K562 (cell line): ENCODE results near the gene ACTL8. TPM values are rescaled to one million over a fixed set of nuclear protein-coding genes. Genes with fewer than 3 reads are reported as not detected.

Experiments
- ATAC-seq: fragments of 200-7000 bp; cut with Tn5 transposase; 3 replicates; pipeline ENCODE4 v1.9.1; 2020; ENCODE audit warnings: moderate library complexity
- BruUV-seq: library from RNA; stranded (reverse); fragments of 400-500 nt; replicated peaks from 2 replicates; lab custom pipeline; 2021; lab: Mats Ljungman, UMichigan
- CTCF ChIA-PET: fragments of 300-600 bp; formaldehyde crosslinking; extraction: SDS; loops from one replicate; lab custom pipeline; 2021; ENCODE audit warnings: low intra/inter-chr PET ratio; lab: Yijun Ruan, JAX
- POLR2A ChIA-PET: fragments of 300-600, 350-650 bp; sonication (Branson Sonifier 250); formaldehyde crosslinking; extraction: SDS; loops from one replicate; lab custom pipeline; 2021; ENCODE audit warnings: antibody characterized with exemption, inconsistent platforms; lab: Yijun Ruan, JAX
- DNase-seq, 4 experiments: peaks; one replicate each; pipeline versions ENCODE4 v3.0.0 to v3.0.0-alpha.2; 2011 to 2018; ENCODE audit warnings: low spot score in 3 of 4, mixed read lengths in 3 of 4; ENCODE audit errors: extremely low read depth in 1 of 4
- FAIRE-seq: peaks from 2 replicates; lab custom pipeline; 2011; peaks lifted over from hg19 to GRCh38; lab: Jason Lieb, UNC
- H2AFZ ChIP-seq: 2 replicates; pipeline ENCODE4 v1.6.0; 2011; ENCODE audit warnings: low read depth, low read length, control low read depth, inconsistent platforms
- H3K27ac ChIP-seq: fragments of 200-600 bp; 3 replicates; pipeline ENCODE4 v1.8.0; 2011; ENCODE audit warnings: low read depth, mild to moderate bottlenecking, control low read depth, inconsistent platforms, low read length, moderate library complexity, mixed read lengths; ENCODE audit errors: extremely low read depth
- H3K27me3 ChIP-seq, 2 experiments: fragments of 300-600 bp in 1 of 2; 2 replicates in 1 of 2; 3 replicates in 1 of 2; pipeline versions ENCODE4 v1.6.0 to v1.8.0; 2011; ENCODE audit warnings: inconsistent platforms in 2 of 2, low read length in 2 of 2, mild to moderate bottlenecking in 1 of 2, mixed read lengths in 1 of 2, moderate library complexity in 1 of 2; ENCODE audit not compliant: control insufficient read depth in 2 of 2, insufficient read depth in 2 of 2
- H3K36me3 ChIP-seq: fragments of 300-600 bp; 3 replicates; pipeline ENCODE4 v1.8.0; 2011; ENCODE audit warnings: mild to moderate bottlenecking, low read length, inconsistent platforms; ENCODE audit not compliant: control insufficient read depth, insufficient read depth
- H3K4me1 ChIP-seq, 2 experiments: fragments of 200-600 bp in 1 of 2; replicated peaks in 1 of 2; 2 replicates in 1 of 2; 3 replicates in 1 of 2; pipeline versions ENCODE4 v1.5.1 to v1.8.0; 2011; ENCODE audit warnings: inconsistent platforms in 2 of 2, low read length in 2 of 2, mild to moderate bottlenecking in 1 of 2, mixed read lengths in 1 of 2, moderate library complexity in 1 of 2; ENCODE audit not compliant: control insufficient read depth in 2 of 2, insufficient read depth in 2 of 2
- H3K4me2 ChIP-seq: 2 replicates; pipeline ENCODE4 v1.6.1; 2011; ENCODE audit warnings: low read length, control low read depth, inconsistent platforms, mixed read lengths; ENCODE audit not compliant: insufficient read depth
- H3K4me3 ChIP-seq: fragments of 200-600 bp; sonication (generic), shearing (Covaris generic); 2 replicates; pipeline ENCODE4 v1.5.1; 2016; ENCODE audit warnings: control low read depth, inconsistent platforms
- H3K79me2 ChIP-seq: fragments of 200-600 bp; 3 replicates; pipeline ENCODE4 v1.8.0; 2011; ENCODE audit warnings: low read length, inconsistent platforms; ENCODE audit not compliant: control insufficient read depth, insufficient read depth
- H3K9ac ChIP-seq, 2 experiments: 2 replicates each; pipeline versions ENCODE4 v1.6.0 to v1.6.1; 2011; ENCODE audit warnings: low read depth in 2 of 2, low read length in 2 of 2, control low read depth in 1 of 2, inconsistent platforms in 1 of 2, mild to moderate bottlenecking in 1 of 2, mixed read lengths in 1 of 2; ENCODE audit not compliant: insufficient read depth in 1 of 2
- H3K9me1 ChIP-seq: one replicate; pipeline ENCODE4 v1.6.0; 2011; ENCODE audit warnings: inconsistent platforms, mild to moderate bottlenecking, low read length, moderate library complexity; ENCODE audit not compliant: control insufficient read depth, insufficient read depth
- H3K9me3 ChIP-seq: replicated peaks from 2 replicates; pipeline ENCODE4 v1.5.1; 2011; ENCODE audit warnings: low read depth, low read length, inconsistent platforms; ENCODE audit not compliant: control insufficient read depth, insufficient read depth
- H4K20me1 ChIP-seq: replicated peaks from 2 replicates; pipeline ENCODE4 v1.6.1; 2011; ENCODE audit warnings: low read length, inconsistent platforms, mixed read lengths; ENCODE audit not compliant: control insufficient read depth, insufficient read depth
- BDP1 ChIP-seq: IDR thresholded peaks from 3 replicates; pipeline ENCODE4 v1.6.1; 2011; ENCODE audit not compliant: insufficient read length, insufficient read depth
- CCNT2 ChIP-seq: IDR thresholded peaks from 2 replicates; pipeline ENCODE4 v1.6.1; 2011; ENCODE audit warnings: borderline replicate concordance, low read depth, mild to moderate bottlenecking, moderate library complexity, mixed read lengths, low read length; ENCODE audit not compliant: insufficient read length; ENCODE audit errors: extremely low read depth
- MAFK ChIP-seq: IDR thresholded peaks from 2 replicates; pipeline ENCODE4 v1.6.1; 2011; ENCODE audit warnings: low read length, improper control_type of control experiment
- NFYB ChIP-seq: IDR thresholded peaks from 2 replicates; pipeline ENCODE4 v1.6.1; 2011; ENCODE audit warnings: mild to moderate bottlenecking, moderate library complexity; ENCODE audit not compliant: insufficient read length; ENCODE audit errors: extremely low read depth
- PHB2 ChIP-seq: fragments of 450-650 bp; IDR thresholded peaks from 2 replicates; pipeline ENCODE4 v1.6.1; 2017; ENCODE audit warnings: low read depth
- SMARCE1 ChIP-seq: fragments of 450-650 bp; IDR thresholded peaks from 2 replicates; pipeline ENCODE4 v1.7.1; 2016; ENCODE audit warnings: mild to moderate bottlenecking
- TEAD1 ChIP-seq, 2 experiments: fragments of 450-650 bp in 1 of 2; sonication (generic) in 1 of 2; formaldehyde crosslinking; IDR thresholded peaks; 2 replicates each; pipeline versions ENCODE4 v1.4.0 to v1.8.0; 2020 to 2022; ENCODE audit warnings: mild to moderate bottlenecking in 2 of 2, missing genetic modification reagents in 1 of 2
- YY1 ChIP-seq, 3 experiments: IDR thresholded peaks; 2 replicates each; pipeline ENCODE4 v1.6.1; 2011; ENCODE audit warnings: low read length in 2 of 3, mild to moderate bottlenecking in 2 of 3, moderate library complexity in 2 of 3, borderline replicate concordance in 1 of 3, control low read depth in 1 of 3, low read depth in 1 of 3; ENCODE audit not compliant: insufficient read depth in 3 of 3, insufficient replicate concordance in 2 of 3, control insufficient read depth in 1 of 3, insufficient read length in 1 of 3; ENCODE audit errors: extremely low read depth in 1 of 3
- ZNF707 ChIP-seq: fragments of 250-450 bp; sonication (Bioruptor Pico); conservative IDR thresholded peaks from 2 replicates; pipeline ENCODE4 v1.8.0; 2022; ENCODE audit warnings: inconsistent platforms, mild to moderate bottlenecking, moderate library complexity
- WGBS: fragments of 100-300 bp; shearing (Covaris generic); methylation state at CpG from one replicate; pipeline ENCODE4 v1.1.6; 2016; ENCODE audit warnings: low coverage, mixed read lengths; ENCODE audit not compliant: insufficient coverage; ENCODE audit errors: missing lambda C conversion rate; 5-methylcytosine and 5-hydroxymethylcytosine counted together
- in situ Hi-C: fragments of 300-500 bp; cut with MboI; formaldehyde crosslinking; loops from 4 replicates; pipeline ENCODE4 v1.15.0; 2018; ENCODE audit warnings: inconsistent platforms, mixed read lengths
- intact Hi-C: fragments of 100-400 bp; cut with micrococcal nuclease; formaldehyde crosslinking; loops from 2 replicates; pipeline ENCODE4 v1.14.2; 2022
- polyA plus RNA-seq, 8 experiments: library from polyadenylated mRNA; depleted of rRNA in 4 of 8; stranded (reverse) in 5 of 8; unstranded in 3 of 8; fragments of >200 nt; fragmentation: Nextera tagmentation in 2 of 8; fragmentation: Illumina TruSeq in 1 of 8; extraction: Ambion mirVana in 2 of 8; extraction: Trizol in 1 of 8; gene quantifications; 2 replicates each; pipeline versions ENCODE4 v1.2.1 to v1.2.3, GENCODE V29; 2011 to 2014; ENCODE audit warnings: inconsistent platforms in 1 of 8, missing spikeins in 1 of 8
- total RNA-seq, 7 experiments: library from RNA; depleted of rRNA in 6 of 7; stranded (reverse); fragments of >200 nt in 6 of 7; fragmentation: Illumina TruSeq in 2 of 7; extraction: Trizol in 2 of 7; gene quantifications; 2 replicates each; pipeline versions ENCODE4 v1.2.1 to v1.2.3, GENCODE V29; 2011 to 2021; ENCODE audit warnings: low replicate concordance in 1 of 7
- TF ChIP-seq, protein P1 (sequence below): fragments of 450-650 bp; IDR thresholded peaks from 2 replicates; pipeline ENCODE4 v1.6.1; 2016; ENCODE audit warnings: antibody characterized with exemption
- TF ChIP-seq, protein P2 (sequence below): fragments of 450-650 bp; IDR thresholded peaks from 2 replicates; pipeline ENCODE4 v1.6.1; 2017; ENCODE audit warnings: mild to moderate bottlenecking, moderate library complexity
- TF ChIP-seq, protein P3 (sequence below): fragments of 250-450 bp; sonication (Bioruptor Pico); IDR thresholded peaks from 2 replicates; pipeline ENCODE4 v1.8.0; 2021; ENCODE audit warnings: moderate library complexity, mild to moderate bottlenecking, inconsistent platforms
- TF ChIP-seq, protein P4 (sequence below): fragments of 450-650 bp; IDR thresholded peaks from 2 replicates; pipeline ENCODE4 v1.6.1; 2018; ENCODE audit not compliant: partially characterized antibody

The ACTL8 gene
- total and polyA plus RNA-seq, 9 of the 15 experiments (the other 6 are each of a cell fraction or from before 2014, with no cell fraction given): 0.30 to 3.3 (median 1.6) TPM

DNA sequence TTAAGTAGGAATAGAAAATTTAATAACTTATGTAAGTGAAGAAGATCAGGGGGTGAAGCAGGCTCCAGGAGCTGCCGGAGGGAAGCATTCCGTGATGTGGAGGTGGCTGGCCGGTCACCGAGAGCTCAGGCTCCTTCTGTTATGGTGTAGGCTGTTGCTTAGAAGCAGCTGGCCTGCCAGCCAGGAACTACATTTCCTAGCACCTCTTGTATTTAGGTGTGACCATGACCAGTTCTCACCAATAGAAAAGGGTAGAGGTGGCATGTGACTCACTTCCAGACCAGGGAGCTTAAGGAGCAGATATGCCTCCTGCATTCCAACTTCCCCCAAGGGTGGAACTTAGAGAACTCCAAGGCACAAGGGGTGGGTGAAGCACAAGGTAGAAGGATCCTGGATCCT is 120.7 kb downstream of the ACTL8 start:
- in situ Hi-C loops: no loop called here
- no TSS peak for BruUV-seq
- no peaks in the 10 kb centered on the region for H4K20me1 ChIP-seq
- no peaks in the 10 kb centered on the region for H3K9me3 ChIP-seq
- H3K27me3 ChIP-seq: peaks cover 0 to 12% of the 10 kb centered on the region in 2 experiments; a peak in 2 of 5 replicates
- no peaks in the 10 kb centered on the region for H3K4me1 ChIP-seq
- ChIA-PET CTCF (no interaction called here), POLR2A (interaction anchor here (0.7 kb wide), 1 partner anchor 102 kb away, joined by 3 read pairs; no protein-coding TSS in a partner anchor)
- TF ChIP-seq, protein P1, sequence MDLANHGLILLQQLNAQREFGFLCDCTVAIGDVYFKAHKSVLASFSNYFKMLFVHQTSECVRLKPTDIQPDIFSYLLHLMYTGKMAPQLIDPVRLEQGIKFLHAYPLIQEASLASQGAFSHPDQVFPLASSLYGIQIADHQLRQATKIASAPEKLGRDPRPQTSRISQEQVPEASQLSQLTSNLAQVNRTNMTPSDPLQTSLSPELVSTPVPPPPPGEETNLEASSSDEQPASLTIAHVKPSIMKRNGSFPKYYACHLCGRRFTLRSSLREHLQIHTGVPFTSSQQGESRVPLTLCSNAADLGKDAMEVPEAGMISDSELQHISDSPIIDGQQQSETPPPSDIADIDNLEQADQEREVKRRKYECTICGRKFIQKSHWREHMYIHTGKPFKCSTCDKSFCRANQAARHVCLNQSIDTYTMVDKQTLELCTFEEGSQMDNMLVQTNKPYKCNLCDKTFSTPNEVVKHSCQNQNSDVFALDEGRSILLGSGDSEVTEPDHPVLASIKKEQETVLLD: no peak
- TF ChIP-seq ZNF707 (CRISPR knock-in tag) (no peak), BDP1 (no peak), SMARCE1 (no peak), PHB2 (no peak), TEAD1 (CRISPR knock-in tag; IDR thresholded peaks at IDR 0.05) (no peak), CCNT2 (no peak), NFYB (no peak), MAFK (no peak), YY1 (IDR thresholded peaks at IDR 0.05; ENCODE audit: borderline replicate concordance in 1 of 3, control insufficient read depth in 1 of 3, extremely low read depth in 1 of 3, insufficient read depth in 3 of 3, insufficient read length in 1 of 3, insufficient replicate concordance in 2 of 3, low read depth in 1 of 3, low read length in 2 of 3) (no peak)
- TF ChIP-seq, protein P2, sequence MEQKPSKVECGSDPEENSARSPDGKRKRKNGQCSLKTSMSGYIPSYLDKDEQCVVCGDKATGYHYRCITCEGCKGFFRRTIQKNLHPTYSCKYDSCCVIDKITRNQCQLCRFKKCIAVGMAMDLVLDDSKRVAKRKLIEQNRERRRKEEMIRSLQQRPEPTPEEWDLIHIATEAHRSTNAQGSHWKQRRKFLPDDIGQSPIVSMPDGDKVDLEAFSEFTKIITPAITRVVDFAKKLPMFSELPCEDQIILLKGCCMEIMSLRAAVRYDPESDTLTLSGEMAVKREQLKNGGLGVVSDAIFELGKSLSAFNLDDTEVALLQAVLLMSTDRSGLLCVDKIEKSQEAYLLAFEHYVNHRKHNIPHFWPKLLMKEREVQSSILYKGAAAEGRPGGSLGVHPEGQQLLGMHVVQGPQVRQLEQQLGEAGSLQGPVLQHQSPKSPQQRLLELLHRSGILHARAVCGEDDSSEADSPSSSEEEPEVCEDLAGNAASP: no peak
- TF ChIP-seq, protein P3, sequence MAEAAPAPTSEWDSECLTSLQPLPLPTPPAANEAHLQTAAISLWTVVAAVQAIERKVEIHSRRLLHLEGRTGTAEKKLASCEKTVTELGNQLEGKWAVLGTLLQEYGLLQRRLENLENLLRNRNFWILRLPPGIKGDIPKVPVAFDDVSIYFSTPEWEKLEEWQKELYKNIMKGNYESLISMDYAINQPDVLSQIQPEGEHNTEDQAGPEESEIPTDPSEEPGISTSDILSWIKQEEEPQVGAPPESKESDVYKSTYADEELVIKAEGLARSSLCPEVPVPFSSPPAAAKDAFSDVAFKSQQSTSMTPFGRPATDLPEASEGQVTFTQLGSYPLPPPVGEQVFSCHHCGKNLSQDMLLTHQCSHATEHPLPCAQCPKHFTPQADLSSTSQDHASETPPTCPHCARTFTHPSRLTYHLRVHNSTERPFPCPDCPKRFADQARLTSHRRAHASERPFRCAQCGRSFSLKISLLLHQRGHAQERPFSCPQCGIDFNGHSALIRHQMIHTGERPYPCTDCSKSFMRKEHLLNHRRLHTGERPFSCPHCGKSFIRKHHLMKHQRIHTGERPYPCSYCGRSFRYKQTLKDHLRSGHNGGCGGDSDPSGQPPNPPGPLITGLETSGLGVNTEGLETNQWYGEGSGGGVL (CRISPR knock-in tag): no peak
- TF ChIP-seq, protein P4, sequence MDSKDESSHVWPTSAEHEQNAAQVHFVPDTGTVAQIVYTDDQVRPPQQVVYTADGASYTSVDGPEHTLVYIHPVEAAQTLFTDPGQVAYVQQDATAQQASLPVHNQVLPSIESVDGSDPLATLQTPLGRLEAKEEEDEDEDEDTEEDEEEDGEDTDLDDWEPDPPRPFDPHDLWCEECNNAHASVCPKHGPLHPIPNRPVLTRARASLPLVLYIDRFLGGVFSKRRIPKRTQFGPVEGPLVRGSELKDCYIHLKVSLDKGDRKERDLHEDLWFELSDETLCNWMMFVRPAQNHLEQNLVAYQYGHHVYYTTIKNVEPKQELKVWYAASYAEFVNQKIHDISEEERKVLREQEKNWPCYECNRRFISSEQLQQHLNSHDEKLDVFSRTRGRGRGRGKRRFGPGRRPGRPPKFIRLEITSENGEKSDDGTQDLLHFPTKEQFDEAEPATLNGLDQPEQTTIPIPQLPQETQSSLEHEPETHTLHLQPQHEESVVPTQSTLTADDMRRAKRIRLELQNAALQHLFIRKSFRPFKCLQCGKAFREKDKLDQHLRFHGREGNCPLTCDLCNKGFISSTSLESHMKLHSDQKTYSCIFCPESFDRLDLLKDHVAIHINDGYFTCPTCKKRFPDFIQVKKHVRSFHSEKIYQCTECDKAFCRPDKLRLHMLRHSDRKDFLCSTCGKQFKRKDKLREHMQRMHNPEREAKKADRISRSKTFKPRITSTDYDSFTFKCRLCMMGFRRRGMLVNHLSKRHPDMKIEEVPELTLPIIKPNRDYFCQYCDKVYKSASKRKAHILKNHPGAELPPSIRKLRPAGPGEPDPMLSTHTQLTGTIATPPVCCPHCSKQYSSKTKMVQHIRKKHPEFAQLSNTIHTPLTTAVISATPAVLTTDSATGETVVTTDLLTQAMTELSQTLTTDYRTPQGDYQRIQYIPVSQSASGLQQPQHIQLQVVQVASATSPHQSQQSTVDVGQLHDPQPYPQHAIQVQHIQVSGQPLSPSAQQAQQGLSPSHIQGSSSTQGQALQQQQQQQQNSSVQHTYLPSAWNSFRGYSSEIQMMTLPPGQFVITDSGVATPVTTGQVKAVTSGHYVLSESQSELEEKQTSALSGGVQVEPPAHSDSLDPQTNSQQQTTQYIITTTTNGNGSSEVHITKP: no peak
- no peak overlapping the region for H3K27ac ChIP-seq
- H3K79me2 ChIP-seq: no peaks in the 10 kb centered on the region
- no peak overlapping the region for H3K9ac ChIP-seq
- no peak for ATAC-seq
- no peak for DNase-seq
- no peaks in the 10 kb centered on the region for H3K9me1 ChIP-seq
- H2AFZ ChIP-seq: no peak overlapping the region
- WGBS: 0% methylated on average over 4 of the region's 4 CpGs
- H3K36me3 ChIP-seq: no peaks in the 10 kb centered on the region
- H3K4me3 ChIP-seq: no peak overlapping the region
- no peak overlapping the region for H3K4me2 ChIP-seq
- intact Hi-C loops: no loop called here
- FAIRE-seq: no peak
